ENCODE measurements around the gene RPL38. TPM values are rescaled to one million over a fixed set of nuclear protein-coding genes. Genes with fewer than 3 reads are reported as not detected.
A peak's percentile ranks its signal among the peaks of the same experiment; 100 is the strongest.

The RPL38 gene
- polyA plus RNA-seq, 1 experiment = 1,841 TPM

DNA sequence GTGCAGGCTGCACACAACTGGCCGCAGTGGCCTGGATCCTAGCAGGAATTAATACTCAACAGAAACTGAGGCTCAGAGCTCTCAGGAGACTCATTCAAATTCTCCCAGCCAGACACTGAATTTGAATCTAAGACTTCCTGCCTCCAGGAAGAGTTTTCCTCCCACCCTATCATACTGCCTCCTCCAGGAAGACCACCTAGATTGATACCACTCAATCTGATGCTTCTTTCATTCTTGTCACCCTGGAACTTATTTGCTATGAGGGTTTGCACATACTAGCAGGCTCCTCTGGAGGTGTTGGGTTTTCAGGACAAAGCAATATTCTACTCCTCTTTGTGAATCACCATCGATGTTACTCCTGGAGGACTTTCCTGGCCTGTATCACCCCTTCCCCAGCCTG, 5.7 kb upstream of the RPL38 start:
- Histone ChIP-seq H3K36me3 (ENCODE audit: control insufficient read depth, insufficient read depth, low read length) (no peaks in the 10 kb centered on the region), H3K27me3 (ENCODE audit: control insufficient read depth, insufficient read depth, low read length) (peaks cover 24% of the 10 kb centered on the region), H3K4me3 (ENCODE audit: low read depth, low read length) (no peak overlapping the region)
- POLR2A ChIA-PET = no interaction called here
- DNase-seq (ENCODE audit: low read depth) = no peak
- TF ChIP-seq, protein P1, sequence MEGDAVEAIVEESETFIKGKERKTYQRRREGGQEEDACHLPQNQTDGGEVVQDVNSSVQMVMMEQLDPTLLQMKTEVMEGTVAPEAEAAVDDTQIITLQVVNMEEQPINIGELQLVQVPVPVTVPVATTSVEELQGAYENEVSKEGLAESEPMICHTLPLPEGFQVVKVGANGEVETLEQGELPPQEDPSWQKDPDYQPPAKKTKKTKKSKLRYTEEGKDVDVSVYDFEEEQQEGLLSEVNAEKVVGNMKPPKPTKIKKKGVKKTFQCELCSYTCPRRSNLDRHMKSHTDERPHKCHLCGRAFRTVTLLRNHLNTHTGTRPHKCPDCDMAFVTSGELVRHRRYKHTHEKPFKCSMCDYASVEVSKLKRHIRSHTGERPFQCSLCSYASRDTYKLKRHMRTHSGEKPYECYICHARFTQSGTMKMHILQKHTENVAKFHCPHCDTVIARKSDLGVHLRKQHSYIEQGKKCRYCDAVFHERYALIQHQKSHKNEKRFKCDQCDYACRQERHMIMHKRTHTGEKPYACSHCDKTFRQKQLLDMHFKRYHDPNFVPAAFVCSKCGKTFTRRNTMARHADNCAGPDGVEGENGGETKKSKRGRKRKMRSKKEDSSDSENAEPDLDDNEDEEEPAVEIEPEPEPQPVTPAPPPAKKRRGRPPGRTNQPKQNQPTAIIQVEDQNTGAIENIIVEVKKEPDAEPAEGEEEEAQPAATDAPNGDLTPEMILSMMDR (IDR thresholded peaks at IDR 0.05; ENCODE audit: insufficient read depth, low read depth, low read length) = no peak
- CTCF ChIA-PET = no interaction called here

GRCh38 chr17:74198694-74199093, 4.8 kb upstream of the RPL38 start:
- Histone ChIP-seq H3K36me3 (ENCODE audit: control insufficient read depth, insufficient read depth, low read length) (no peaks in the 10 kb centered on the region), H3K27me3 (ENCODE audit: control insufficient read depth, insufficient read depth, low read length) (peaks cover 24% of the 10 kb centered on the region), H3K4me3 (ENCODE audit: low read depth, low read length) (no peak overlapping the region)
- TF ChIP-seq, protein P1 (IDR thresholded peaks at IDR 0.05; ENCODE audit: insufficient read depth, low read depth, low read length) = no peak
- ChIA-PET CTCF (interaction anchor here (1.5 to 5.7 kb wide), 4 partner anchors 8 to 769 kb away, joined by 6 to 75 read pairs (median 16); partner anchors contain the start of gene TTYH2), POLR2A (no interaction called here)
- no peak for DNase-seq (ENCODE audit: low read depth)

DNA sequence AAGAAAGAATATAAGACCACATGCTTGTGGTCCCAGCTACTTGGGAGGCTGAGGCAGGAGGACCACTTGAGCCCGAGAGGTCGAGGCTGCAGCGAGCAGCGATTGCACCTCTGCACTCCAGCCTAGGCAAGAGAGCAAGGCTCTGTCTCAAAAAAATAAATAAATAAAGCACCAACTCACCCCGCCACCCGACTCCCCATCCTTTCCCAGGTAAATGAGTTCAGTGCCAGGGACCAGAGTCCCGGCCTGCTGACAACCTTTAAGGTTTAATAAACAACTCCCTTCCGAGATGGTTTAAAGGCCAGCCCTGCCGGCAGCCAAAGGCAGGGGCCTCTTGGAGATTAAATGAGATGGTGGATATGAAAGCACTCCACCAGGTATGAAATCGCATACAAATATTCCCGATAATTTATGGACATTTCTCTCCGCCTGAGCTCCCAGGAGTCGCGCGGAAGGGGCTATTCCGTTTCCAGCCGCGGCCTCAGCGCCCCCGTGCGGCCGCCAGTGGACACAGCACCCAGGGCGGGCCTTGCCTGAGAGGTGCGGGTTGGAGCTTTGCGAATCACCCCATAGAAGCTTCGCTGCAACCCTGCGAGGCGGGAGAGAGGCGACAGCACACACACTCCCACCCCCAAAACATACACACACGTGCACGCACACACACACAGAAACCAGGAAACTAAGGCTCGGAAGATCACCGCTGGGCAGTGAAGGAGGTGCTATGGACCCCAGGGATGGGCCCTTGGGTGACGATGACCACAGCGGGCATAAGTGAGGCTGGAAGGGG, 4.0 kb upstream of the RPL38 start:
- peaks cover 22% of the 10 kb centered on the region for H3K27me3 ChIP-seq (ENCODE audit: control insufficient read depth, insufficient read depth, low read length)
- TF ChIP-seq, protein P1 (IDR thresholded peaks at IDR 0.05; ENCODE audit: insufficient read depth, low read depth, low read length) = peak; percentile 97
- POLR2A ChIA-PET = no interaction called here
- no peak for DNase-seq (ENCODE audit: low read depth)
- CTCF ChIA-PET = interaction anchor here (0.6 to 5.7 kb wide), 26 partner anchors 9 to 1531 kb away, joined by 3 to 75 read pairs (median 4); partner anchors contain the start of gene TTYH2
- H3K4me3 ChIP-seq (ENCODE audit: low read depth, low read length) = no peak overlapping the region
- H3K36me3 ChIP-seq (ENCODE audit: control insufficient read depth, insufficient read depth, low read length) = no peaks in the 10 kb centered on the region

GRCh38 chr17:74200112-74200511, 3.4 kb upstream of the RPL38 start:
- TF ChIP-seq, protein P1 (IDR thresholded peaks at IDR 0.05; ENCODE audit: insufficient read depth, low read depth, low read length) = no peak
- ChIA-PET CTCF (interaction anchor here (0.6 to 5.7 kb wide), 22 partner anchors 9 to 1532 kb away, joined by 3 to 75 read pairs (median 4); partner anchors contain the start of gene TTYH2), POLR2A (no interaction called here)
- no peaks in the 10 kb centered on the region for H3K36me3 ChIP-seq (ENCODE audit: control insufficient read depth, insufficient read depth, low read length)
- DNase-seq (ENCODE audit: low read depth) = no peak
- peaks cover 18% of the 10 kb centered on the region for H3K27me3 ChIP-seq (ENCODE audit: control insufficient read depth, insufficient read depth, low read length)
- no peak overlapping the region for H3K4me3 ChIP-seq (ENCODE audit: low read depth, low read length)

- TF ChIP-seq, protein P1 (IDR thresholded peaks at IDR 0.05; ENCODE audit: insufficient read depth, low read depth, low read length) = no peak
- no peak for DNase-seq (ENCODE audit: low read depth)
- Histone ChIP-seq H3K36me3 (ENCODE audit: control insufficient read depth, insufficient read depth, low read length) (peaks cover 4% of the 10 kb centered on the region; the same call in 1 of the 2 replicates), H3K4me3 (ENCODE audit: low read depth, low read length) (no peak overlapping the region), H3K27me3 (ENCODE audit: control insufficient read depth, insufficient read depth, low read length) (peaks cover 12% of the 10 kb centered on the region)
- CTCF ChIA-PET = interaction anchor here (1.0 to 5.7 kb wide), 2 partner anchors 11 to 16 kb away, joined by 3 to 75 read pairs; no protein-coding TSS in a partner anchor
- POLR2A ChIA-PET = no interaction called here
These were observed 2.2 kb upstream of the RPL38 start for GRCh38 chr17:74201250-74201649.

Measured in BJ (cell line).